IPS-NIHi7 (cell line): Measurements from ENCODE around the gene PRKCA.
"Not testable (repeated sequence)": the region's sequence is repeated elsewhere in the genome, so short reads cannot be mapped to it uniquely, and the experiment has no call there.

Experiments
- DNase-seq: peaks from one replicate; pipeline ENCODE4 v3.0.0; 2012; ENCODE audit warnings: mixed read lengths; ENCODE audit errors: extremely low spot score

The PRKCA gene

DNA sequence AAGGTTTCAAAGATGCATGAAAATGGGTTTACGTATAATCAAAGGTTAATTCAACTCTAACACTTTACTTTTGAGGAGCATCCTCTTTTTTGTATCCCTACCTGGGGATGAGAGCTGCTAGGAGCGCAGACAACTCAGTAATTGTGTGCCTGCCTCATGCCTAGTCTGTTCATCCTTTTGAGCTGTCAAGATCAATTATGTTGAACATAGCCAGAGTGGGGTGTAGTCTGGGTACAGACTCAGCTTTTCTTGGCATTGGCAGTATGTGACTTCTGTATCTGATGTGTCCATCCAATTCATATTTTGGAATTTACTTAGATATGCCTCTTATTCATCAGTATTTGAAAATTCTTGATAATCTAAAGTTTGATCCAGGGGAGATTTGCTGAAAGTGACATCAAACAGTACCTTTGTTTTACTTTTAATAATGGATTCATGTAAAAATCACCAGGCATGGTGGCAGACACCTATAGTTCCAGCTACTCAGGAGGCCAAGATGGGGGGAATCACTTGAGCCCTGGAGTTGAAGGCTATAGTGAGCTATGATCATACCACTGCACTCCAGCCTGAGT lies 24.1 kb downstream of the PRKCA start:
- DNase-seq = no peak

DNA sequence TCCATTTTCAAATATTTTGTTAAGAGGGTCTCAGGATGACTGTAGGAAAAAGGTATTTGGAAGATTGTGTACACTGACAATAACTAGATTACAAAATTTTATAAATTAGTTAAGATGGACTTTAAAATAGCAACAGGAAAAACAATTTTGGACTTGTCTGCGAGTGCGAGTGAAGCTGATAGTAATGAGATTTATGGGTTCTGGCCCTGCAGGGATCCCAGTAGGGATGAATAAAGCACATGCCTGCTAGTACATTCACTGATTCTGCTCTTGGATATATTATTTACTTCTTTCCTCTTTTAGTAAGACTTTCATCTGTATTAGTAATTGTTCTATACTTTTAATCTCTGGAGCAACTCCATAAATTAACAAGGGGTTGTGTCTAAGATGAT lies 28.2 kb downstream of the PRKCA start:
- no peak for DNase-seq

DNA sequence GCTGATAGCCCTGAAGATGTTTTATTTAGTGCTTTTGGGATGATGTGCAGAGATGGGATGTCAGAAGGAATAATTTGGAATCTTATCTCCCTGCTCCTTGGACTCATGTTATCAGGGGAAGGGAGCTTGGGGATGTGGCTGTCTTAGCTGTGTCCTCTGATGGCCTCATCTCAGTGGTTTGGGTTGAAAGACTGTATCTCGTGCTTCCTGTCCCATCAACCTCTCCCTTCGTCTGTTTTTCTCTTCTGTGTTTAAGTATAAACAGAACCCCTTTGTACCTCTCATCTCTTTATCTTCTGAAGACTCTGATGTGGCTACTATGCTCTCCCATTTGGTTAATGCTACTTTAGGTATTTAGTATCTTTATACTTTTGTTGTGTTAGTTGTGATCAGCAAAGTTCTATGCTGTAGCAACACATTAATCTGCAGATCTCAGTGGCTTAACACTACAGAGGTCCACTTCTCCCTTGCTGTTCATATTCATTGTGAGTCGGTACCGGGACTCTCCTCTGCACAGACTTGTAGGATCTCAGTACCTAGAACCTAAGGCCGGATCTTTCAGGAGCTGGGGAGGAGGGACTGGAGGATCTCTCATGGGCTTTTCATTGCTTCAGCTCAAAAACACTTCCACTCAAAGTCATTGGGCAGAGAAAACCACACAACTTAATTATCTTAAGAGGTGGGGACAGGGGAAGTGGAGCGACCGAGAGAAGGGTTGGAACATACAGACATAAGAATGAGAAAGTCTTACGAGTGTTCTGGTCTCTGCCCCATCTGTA lies 28.8 kb downstream of the PRKCA start:
- DNase-seq = no peak

DNA sequence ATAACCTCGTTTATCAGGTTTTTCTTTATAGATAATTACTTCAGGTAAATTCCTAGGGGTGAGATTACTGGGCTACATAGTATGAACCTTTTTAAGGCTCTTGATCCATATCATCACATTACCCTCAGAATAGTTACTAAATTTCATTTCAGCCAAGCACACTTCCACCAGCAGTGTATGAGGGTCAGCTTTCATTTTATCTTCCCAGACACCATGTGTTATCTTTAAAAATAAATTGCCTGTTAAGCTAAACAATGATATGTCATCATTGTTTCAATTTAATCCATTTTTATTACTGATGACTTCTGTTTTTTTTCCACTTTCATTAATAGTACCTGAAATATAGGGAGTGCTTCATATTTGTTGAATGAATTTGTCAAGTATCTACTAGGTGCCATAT lies 33.4 kb downstream of the PRKCA start:
- no peak for DNase-seq

DNA sequence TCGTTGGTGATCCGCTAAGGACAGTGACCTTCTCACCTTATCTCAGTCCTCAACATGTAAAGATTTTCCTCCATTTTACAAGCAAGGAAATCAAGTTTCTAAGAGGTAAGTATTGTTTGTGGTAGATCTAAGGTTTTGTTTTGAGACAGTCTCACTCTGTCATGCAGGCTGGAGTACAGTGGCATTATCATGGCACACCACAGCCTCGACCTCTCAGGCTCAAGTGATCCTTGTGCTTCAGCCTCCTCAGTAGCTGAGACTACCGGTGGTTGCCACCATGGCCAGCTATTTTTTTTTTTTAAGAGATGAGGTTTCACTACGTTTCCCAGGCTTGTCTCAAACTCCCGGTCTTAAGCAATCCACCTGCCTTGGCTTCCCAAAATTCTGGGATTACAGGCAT lies 34.9 kb downstream of the PRKCA start:
- no peak for DNase-seq

DNA sequence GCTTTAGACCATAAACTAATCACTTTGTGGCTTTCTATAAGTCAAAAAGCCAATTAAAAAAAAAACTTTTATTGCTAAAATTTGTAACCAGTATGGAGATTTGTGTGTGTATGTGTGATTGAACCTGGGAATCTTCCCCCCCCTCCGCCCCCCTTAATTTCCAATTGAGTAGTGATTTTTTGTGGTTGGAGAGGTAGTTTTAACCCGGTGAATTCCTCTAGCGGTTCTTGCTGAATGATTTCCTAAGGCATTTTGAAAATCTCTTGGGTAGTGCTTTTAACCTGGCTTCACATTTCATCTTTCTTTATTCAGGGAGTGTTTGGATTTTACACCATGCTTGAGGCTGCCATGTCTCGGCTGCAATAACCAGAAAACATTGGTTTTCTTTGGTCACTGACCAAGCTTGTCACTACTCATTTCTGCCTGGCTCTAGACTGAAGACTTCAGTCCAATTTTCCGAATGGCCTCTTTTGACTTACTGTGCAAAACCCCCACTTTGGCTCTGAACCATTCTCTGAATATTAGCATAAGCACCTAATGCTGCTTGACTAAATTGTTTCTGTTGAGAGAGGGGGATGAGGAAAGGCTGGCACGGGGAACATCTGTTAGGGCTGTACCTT lies 35.6 kb downstream of the PRKCA start:
- DNase-seq = no peak

DNA sequence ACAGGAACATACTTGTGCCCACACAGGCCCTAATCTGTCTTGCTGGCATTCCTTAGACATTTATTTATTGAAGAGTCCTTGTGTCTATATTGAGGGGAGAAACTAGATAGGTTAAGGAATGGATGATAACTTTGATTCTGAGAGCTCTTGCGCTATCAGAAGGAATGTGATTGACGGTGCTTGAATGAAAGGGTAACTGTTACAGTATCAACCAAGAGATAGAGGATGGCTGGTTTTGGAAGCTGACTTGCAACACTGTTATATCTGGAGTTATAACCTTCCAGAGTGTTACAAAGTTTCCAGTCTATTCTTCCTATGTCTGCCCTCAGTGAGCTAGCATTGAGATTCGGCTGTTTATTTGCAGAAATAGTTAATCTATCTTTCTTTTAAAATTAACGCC lies 36.5 kb downstream of the PRKCA start:
- DNase-seq = no peak

DNA sequence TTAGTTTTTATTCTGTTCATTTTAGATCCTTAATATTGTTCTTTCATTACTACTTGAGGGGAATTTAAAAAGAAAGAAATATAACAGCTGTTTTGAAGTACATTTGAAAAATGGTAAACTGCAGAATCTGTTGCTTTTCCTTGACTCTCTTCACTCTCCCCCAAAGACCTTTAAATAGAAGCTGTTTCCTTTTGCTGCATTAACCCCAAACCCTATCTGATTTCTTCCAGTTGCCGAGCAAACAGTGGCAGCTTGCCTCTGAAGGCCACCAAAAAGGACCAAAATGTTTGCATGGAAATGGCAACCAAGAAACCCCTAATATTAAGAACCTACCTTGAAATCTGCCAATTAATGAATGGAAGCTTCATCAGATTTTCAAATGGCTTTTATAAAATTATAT lies 37.1 kb downstream of the PRKCA start:
- no peak for DNase-seq

DNA sequence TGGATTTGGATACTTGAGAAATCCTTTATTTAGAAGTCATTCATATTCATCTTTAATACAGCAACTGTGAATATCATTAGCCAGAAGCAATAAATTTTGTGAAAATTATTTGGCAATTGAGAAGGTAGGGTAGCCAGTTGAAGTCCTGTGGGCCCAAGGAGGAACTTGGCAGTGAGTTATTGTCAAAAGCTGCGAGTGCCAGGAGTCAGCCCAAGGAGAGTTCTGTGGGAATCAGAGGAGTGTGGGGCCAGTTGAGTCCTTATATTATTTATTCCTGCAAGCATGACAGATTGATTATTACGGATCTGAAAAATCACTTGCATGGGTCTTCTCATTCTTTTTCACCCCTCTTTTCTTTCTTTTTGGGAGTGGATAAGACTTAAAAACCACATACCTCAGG lies 38.3 kb downstream of the PRKCA start:
- DNase-seq = no peak

DNA sequence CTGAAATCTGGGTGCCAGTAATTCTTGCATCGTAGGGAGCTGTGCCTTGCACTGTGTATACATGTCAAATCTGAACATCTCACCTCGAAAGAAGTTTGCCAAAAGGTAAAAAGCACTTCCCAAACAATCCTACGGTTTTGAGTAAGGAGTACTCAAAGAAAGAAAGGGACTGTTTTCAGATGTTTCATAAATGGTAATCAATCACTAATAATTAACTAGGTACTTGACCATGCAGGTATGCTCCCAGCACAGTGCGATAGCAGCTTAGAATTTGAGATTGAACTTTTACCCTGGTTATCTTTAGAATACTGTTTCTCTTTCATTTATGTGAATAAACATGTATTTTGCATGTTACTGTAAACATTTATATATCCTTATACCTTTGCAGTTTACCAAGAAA lies 39.0 kb downstream of the PRKCA start:
- no peak for DNase-seq

DNA sequence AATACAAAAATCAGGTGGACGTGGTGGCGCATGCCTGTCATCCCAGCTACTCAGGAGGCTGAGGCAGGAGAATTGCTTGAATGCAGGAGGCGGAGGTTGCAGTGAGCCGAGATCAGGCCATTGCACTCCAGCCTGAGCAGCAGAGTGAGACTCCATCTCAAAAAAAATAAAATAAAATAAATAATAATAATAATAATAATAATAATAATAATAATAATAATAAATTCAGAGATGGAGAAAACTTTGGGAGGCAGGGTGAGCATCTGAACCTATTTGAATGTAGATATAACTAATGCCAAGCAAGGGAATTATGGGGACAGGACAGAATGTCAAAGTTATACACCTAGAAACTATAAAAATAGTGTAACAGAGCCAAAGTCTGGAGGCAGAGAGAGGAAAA lies 39.9 kb downstream of the PRKCA start:
- DNase-seq = not testable (repeated sequence)

DNA sequence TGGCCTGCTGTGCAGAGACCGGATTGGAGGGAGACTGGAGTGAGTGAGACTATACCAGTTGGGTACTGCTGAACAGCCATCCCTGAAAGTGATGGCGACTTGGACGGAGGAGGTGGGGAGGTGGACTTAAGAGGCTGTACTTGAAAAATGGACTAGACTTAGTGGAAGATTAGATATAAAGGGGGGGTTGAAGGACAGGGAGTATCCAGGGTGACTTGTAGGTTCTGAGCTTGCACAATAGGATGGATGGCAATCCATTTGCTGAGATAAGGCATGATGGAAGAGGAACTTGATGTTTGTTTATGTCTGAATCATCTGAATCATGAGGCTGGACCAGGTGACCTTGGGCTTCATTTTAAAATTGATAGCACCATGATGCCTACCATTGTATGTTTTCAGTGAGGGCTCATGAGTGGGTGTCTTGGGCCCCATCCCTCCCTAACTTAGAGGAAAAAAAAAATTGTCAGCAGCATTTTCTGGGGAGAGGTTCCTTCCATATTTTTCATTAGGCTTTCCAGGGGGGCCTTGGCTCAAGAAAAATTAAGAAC lies 41.2 kb downstream of the PRKCA start:
- DNase-seq = no peak

DNA sequence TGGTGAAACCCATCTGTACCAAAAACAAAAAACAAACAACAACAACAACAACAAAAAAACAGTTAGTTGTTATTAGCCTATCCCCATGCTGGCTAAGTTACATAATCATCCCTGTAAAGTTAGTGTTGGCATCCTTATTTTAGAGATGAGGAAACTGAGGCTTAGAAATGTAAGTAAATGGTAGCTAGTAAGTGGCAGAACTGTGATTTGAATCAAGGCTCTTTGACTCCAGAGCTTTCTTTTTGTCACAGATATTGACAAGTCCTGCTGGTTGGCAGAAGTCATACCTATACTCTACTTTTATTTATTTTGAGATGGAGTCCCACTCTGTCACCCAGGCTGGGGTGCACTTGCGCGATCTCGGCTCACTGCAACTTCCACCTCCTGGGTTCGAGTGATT lies 42.1 kb downstream of the PRKCA start:
- DNase-seq = no peak

DNA sequence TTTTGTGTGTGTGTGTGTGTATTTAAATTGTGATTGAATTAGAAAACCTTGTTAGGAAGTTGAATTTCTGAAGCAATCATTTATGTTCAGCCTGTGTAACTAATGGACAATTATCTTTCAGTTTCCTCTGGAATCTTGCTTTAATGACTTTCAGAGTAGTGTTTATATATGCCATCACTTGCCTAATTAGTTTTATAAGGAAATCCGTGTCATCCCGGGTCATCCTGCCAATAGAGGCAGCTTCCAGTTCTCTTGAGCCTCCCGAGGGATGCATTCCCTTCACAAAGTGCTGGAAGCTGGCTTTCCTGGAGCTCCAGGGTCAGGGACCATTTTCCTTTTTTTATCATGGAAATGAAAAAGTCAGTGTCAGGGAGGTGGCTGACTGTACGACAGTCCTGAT lies 42.9 kb downstream of the PRKCA start:
- DNase-seq = no peak

DNA sequence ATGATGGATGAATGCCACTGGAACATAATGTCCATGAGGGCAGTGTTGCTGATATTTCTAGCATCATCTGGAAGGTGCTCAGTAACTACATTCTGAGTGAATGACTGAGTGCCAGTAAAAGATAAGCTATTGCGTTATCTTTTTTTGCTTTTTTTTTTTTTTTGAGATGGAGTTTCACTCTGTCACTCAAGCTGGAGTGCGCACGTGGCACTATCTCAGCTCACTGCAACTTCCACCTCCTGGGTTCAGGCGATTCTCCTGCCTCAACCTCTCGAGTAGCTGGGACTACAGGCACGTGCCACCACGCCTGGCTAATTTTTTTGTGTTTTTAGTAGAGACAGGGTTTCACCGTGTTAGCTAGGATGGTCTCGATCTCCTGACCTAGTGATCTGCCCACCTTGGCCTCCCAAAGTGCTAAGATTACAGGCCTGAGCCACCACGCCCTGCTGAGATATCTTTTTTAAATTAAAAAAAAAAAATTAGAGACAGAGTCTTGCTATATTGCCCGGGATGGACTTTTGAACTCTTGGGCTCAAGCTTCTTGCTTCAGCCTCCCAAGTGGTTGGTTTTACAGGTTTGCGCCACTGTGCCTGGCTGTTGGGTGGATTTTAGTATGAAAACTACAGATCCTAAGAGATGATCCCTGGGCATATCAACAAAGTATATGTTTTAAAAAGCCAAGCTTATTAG lies 43.7 kb downstream of the PRKCA start:
- DNase-seq = not testable (repeated sequence)

DNA sequence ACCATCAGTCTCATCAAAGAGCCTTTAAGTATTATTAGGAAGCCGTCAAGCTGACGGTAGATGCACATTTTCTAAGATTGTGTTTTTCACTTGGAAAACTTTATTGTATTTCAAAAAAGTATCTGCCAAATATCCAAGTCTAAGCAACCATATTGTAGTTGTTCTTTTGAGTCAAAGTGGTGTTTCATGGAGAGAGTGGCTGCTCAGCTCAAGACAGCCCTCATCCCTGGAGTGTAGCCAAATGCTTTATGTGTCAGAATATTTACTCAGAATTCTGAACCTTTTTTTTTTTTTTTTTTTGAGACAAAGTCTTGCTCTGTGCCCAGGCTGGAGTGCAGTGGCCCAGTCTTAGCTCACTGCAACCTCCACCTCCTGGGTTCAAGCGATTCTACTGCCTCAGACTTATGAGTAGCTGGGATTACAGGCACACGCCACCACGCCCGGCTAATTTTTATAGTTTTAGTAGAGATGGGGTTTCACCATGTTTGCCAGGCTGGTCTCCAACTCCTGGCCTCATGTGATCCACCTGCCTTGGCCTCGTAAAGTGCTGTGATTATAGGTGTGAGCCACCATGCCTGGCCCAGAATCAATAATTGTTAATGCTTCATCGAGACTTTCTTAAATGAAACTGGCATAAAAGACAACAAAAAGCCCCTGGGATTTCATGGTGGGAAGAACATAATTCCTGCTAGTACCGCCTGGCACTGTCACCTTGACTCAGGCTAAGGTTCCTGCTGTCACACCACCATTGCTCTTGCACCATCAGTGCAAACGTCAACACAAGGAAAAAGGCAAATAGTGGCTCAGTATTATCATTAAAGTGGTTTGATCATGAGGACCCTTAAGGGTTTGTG lies 45.5 kb downstream of the PRKCA start:
- DNase-seq = no peak

DNA sequence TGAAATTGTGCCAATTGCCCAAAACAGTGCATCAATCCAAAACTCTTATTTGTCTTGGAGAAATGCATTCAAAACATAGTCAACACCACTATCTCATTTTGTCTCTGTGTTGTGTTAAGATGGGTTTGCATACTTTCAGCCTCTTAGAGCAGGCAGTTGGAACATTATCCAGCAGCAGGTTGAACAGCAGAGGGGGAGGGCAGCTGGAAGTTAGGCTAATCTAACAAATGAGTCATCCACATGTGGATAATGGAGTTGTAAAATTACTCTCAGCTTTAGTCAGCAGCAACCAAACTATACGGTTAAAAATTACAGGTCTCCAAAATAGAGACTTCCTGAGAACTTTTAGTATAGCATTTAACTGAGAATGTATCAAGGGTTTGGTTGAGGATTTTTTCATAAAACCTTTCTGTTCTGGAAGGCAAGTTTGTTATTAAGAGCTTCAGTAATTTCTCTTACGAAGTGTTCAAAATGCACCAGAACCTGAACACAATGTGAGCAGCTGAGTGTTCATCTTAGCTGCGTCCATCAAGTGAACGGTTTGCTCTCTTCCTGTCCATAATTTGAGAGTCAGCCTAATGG lies 46.3 kb downstream of the PRKCA start:
- DNase-seq = no peak

DNA sequence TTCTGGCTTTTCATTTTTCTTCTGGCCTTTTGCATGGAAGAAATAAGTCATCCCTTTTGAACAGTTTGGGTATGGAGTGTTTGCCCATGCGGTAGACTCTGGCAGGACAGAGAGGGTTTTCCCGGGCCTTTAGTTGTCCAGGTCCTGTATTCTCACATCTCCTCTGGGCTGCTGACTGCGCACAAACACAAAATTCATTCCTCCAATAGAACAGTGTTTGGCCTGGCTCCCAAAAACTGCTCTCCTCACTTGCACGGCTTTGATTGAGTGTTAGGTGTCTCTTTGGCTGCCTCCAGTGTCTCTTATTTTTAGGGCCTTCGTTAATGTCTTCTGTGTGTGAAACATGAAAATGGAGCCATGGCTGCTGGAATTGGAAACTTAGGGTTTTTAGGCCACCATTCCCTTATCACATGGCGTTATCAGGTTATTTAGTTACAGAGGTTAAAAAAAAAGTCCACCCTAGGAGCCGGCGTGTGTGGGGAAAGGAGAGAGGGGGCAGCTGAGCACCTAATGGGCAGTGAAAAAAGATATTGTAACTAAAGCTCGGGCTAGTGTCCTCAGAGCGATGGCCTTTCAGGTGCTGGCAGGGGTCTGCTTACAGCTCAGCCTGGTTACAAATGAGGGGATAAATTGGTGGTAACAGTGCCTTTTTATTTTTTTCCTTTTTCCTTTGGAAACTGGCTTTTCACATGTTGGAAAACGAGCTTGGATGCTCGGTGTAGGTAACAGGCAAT lies 47.3 kb downstream of the PRKCA start:
- DNase-seq = no peak

DNA sequence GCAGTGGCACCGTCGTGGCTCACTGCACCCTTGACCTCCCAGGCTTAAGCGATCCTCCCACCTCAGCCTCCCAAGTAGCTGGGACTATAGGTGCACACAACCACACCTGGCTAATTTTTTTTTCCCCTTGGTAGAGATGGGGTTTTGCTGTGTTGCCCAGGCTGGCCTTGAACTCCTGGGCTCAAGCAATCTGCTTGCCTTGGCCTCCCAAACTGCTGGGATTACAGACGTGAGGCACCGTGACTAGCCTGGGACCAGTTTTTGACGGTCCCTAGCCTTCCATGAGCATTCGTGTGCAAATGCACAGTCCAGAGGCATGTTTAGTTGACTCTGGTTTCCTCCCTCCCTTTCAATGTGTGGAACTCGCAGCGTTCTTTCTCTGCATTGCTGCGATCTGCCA lies 48.2 kb downstream of the PRKCA start:
- not testable (repeated sequence) for DNase-seq

DNA sequence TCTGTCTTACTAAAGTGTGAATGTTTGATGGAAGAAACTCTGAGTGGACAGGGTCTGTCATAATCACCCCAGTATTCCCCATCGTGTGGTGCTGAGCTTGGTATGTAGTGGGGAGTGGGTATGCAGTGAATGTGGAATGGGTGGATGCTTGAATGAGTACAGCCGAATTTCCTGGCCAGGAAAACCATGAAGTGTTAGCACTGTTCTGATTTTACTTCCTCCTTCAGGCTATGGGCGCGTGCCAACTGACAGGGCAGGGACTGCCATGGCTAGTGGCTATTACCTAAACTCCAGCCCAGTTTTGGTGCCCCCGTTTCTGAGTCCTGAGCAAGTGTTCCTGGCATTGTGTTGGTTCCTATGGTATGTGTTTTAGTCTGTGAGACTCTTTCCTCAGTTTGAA lies 48.6 kb downstream of the PRKCA start:
- no peak for DNase-seq
